Keratinocyte (primary cell): ENCODE data around the gene JMJD1C. TPM values are rescaled to one million over a fixed set of nuclear protein-coding genes. Genes with fewer than 3 reads are reported as not detected.

ENCODE experiments used
- DNase-seq: peaks from one replicate; pipeline ENCODE4 v3.0.0-alpha.2; 2011; ENCODE audit warnings: low read depth, missing footprints, low spot score
- FAIRE-seq: peaks from 2 replicates; lab custom pipeline; 2011; peaks lifted over from hg19 to GRCh38; lab: Jason Lieb, UNC
- H2AFZ ChIP-seq: 2 replicates; pipeline ENCODE4 v1.6.0; 2012; ENCODE audit warnings: low read length, control low read depth, inconsistent platforms; ENCODE audit not compliant: control insufficient read depth
- H3K27ac ChIP-seq: 2 replicates; pipeline ENCODE4 v1.5.1; 2011; ENCODE audit warnings: low read length; ENCODE audit not compliant: control insufficient read depth, insufficient read depth
- H3K27me3 ChIP-seq: 3 replicates; pipeline ENCODE4 v1.6.0; 2011; ENCODE audit warnings: low read length; ENCODE audit not compliant: control insufficient read depth, insufficient read depth; ENCODE audit errors: extremely low read depth
- H3K36me3 ChIP-seq, 2 experiments: 2 replicates in 1 of 2; 3 replicates in 1 of 2; pipeline ENCODE4 v1.5.1; 2011; ENCODE audit warnings: low read length in 2 of 2, mild to moderate bottlenecking in 1 of 2; ENCODE audit not compliant: control insufficient read depth in 2 of 2, insufficient read depth in 2 of 2; ENCODE audit errors: extremely low read depth in 1 of 2
- H3K4me1 ChIP-seq: 3 replicates; pipeline ENCODE4 v1.5.1; 2011; ENCODE audit warnings: low read length; ENCODE audit not compliant: control insufficient read depth, insufficient read depth; ENCODE audit errors: extremely low read depth
- H3K4me2 ChIP-seq: 3 replicates; pipeline ENCODE4 v1.6.0; 2011; ENCODE audit warnings: low read depth, low read length; ENCODE audit not compliant: control insufficient read depth, insufficient read depth; ENCODE audit errors: extremely low read depth
- H3K4me3 ChIP-seq, 3 experiments: fragments of 200-600 bp in 1 of 3; sonication (generic) in 1 of 3; 2 replicates in 2 of 3; 3 replicates in 1 of 3; pipeline ENCODE4 v1.5.1; 2011 to 2016; ENCODE audit warnings: low read length in 3 of 3, mild to moderate bottlenecking in 3 of 3, control low read depth in 2 of 3, inconsistent platforms in 1 of 3, low read depth in 1 of 3, mixed read lengths in 1 of 3, mixed run types in 1 of 3, moderate library complexity in 1 of 3; ENCODE audit not compliant: control insufficient read depth in 2 of 3, insufficient read depth in 2 of 3; ENCODE audit errors: extremely low read depth in 1 of 3
- H3K79me2 ChIP-seq: 2 replicates; pipeline ENCODE4 v1.6.0; 2012; ENCODE audit warnings: low read length; ENCODE audit not compliant: control insufficient read depth, insufficient read depth
- H3K9ac ChIP-seq: 3 replicates; pipeline ENCODE4 v1.6.0; 2011; ENCODE audit warnings: low read length; ENCODE audit not compliant: control insufficient read depth, insufficient read depth; ENCODE audit errors: extremely low read depth
- H3K9me1 ChIP-seq: 3 replicates; pipeline ENCODE4 v1.6.0; 2011; ENCODE audit warnings: low read length; ENCODE audit not compliant: control insufficient read depth, insufficient read depth; ENCODE audit errors: extremely low read depth
- H3K9me3 ChIP-seq: 2 replicates; pipeline ENCODE4 v1.5.1; 2012; ENCODE audit warnings: low read depth, low read length; ENCODE audit not compliant: control insufficient read depth
- H4K20me1 ChIP-seq: 3 replicates; pipeline ENCODE4 v1.6.0; 2011; ENCODE audit warnings: low read length; ENCODE audit not compliant: control insufficient read depth, insufficient read depth; ENCODE audit errors: extremely low read depth
- EZH2 ChIP-seq: IDR thresholded peaks from one replicate; pipeline ENCODE4 v1.6.1; 2012; ENCODE audit warnings: inconsistent platforms, mild to moderate bottlenecking, low read length, moderate library complexity
- dilution Hi-C: fragments of 300-500 bp; cut with MboI; formaldehyde crosslinking; loops from one replicate; pipeline ENCODE4 v1.7.0; 2020; ENCODE audit warnings: low sequenced_read_pairs; ENCODE audit not compliant: extremely low pct_ligation_motif_present
- polyA plus RNA-seq, 5 experiments: library from polyadenylated mRNA; depleted of rRNA in 3 of 5; stranded (reverse) in 3 of 5; stranded (forward) in 1 of 5; unstranded in 1 of 5; fragments of >200 nt; gene quantifications; 1 replicate in 1 of 5; 2 replicates in 3 of 5; 3 replicates in 1 of 5; pipeline versions ENCODE4 v1.2.1 to v1.2.3, GENCODE V29; 2011 to 2012; ENCODE audit warnings: missing spikeins in 2 of 5, low read depth in 1 of 5, low replicate concordance in 1 of 5
- TF ChIP-seq, protein P1 (sequence below), 3 experiments: IDR thresholded peaks in 1 of 3; conservative IDR thresholded peaks in 1 of 3; optimal IDR thresholded peaks in 1 of 3; 2 replicates in 2 of 3; 3 replicates in 1 of 3; pipeline versions ENCODE3 to v1.5.1; 2011; ENCODE audit warnings: low read length in 3 of 3, mild to moderate bottlenecking in 3 of 3, moderate library complexity in 2 of 3, control low read depth in 1 of 3, inconsistent platforms in 1 of 3; ENCODE audit not compliant: insufficient read depth in 2 of 3; ENCODE audit errors: extremely low read depth in 1 of 3

JMJD1C gene
- polyA plus RNA-seq, 1 donor (not counting 4 experiments of a cell fraction or from before 2014, with no cell fraction given) = 38.2 TPM

DNA sequence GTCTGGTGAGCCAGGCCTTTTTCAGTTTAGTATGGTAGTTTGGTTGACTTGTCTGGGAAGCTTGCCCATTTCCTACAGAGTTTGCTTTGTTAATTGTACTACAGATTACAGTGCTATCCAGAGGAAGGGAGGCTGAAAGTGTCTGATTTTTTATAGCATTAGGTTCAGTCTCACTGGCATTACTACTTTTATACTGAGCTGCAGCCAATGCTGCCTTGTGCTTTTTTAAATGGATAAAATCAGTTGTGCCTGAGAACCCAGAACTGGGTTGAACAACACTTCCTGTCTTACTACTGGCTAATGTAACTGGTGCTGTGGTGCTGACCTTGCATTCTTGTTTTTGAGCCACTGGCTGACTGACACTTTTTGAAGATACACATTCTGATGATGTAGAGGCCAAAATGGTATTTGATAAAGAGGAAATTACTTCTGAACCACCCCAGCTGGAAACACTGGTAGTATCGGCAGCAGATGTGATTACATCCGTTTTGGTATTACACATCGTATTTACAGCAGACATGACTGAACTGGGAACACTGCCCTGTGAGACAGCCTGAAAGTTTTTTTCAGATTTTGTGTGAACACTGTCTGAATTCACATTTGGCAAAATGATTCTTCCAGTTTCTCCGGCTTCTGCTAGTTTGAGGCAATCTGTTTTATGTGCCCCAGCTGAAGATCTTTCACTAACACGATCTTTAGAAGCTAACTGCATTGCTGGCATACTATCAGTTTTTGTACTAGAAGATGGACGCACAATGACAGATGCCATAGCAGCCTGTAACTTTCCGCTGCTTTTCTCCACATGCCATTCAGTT lies 258.6 kb downstream of the JMJD1C start:
- Histone ChIP-seq H3K4me1 (peaks cover 9% of the 10 kb centered on the region), H4K20me1 (no peaks in the 10 kb centered on the region), H3K36me3 (peaks cover 12 to 25% of the 10 kb centered on the region in 2 experiments), H3K9me1 (no peaks in the 10 kb centered on the region), H3K9ac (no peak overlapping the region), H3K27ac (no peak overlapping the region), H3K79me2 (peaks cover 23% of the 10 kb centered on the region), H3K9me3 (no peaks in the 10 kb centered on the region), H2AFZ (no peak overlapping the region), H3K27me3 (no peaks in the 10 kb centered on the region), H3K4me2 (no peak overlapping the region), H3K4me3 (no peak overlapping the region)
- TF ChIP-seq EZH2 = no peak
- TF ChIP-seq, protein P1, sequence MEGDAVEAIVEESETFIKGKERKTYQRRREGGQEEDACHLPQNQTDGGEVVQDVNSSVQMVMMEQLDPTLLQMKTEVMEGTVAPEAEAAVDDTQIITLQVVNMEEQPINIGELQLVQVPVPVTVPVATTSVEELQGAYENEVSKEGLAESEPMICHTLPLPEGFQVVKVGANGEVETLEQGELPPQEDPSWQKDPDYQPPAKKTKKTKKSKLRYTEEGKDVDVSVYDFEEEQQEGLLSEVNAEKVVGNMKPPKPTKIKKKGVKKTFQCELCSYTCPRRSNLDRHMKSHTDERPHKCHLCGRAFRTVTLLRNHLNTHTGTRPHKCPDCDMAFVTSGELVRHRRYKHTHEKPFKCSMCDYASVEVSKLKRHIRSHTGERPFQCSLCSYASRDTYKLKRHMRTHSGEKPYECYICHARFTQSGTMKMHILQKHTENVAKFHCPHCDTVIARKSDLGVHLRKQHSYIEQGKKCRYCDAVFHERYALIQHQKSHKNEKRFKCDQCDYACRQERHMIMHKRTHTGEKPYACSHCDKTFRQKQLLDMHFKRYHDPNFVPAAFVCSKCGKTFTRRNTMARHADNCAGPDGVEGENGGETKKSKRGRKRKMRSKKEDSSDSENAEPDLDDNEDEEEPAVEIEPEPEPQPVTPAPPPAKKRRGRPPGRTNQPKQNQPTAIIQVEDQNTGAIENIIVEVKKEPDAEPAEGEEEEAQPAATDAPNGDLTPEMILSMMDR (optimal IDR thresholded peaks at IDR 0.05 in 1 of 3, IDR thresholded peaks at IDR 0.05 in 1 of 3, conservative IDR thresholded peaks at IDR 0.05 in 1 of 3; ENCODE audit: extremely low read depth in 1 of 3, insufficient read depth in 2 of 3, low read length in 3 of 3) = no peak
- FAIRE-seq (no peak), DNase-seq (no peak)
- dilution Hi-C loops = no loop called here

DNA sequence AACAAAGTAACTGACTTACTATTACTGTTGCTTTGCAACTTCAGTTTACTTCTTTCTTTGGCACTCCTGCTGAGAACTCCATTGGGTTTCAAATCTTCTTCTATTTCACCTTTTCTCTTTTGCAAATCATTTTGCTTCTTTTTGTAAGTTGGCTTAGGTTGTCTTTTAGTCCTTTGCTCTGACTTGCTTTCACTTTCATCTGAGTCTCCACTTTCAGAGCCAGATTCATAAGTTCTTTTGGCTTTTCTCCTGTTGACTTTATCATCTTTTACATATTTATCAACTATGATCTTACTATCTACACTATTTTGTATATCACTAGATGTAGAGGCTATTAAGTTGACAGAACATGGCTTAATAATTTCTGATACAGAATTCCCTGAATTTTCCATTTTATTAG lies 259.2 kb downstream of the JMJD1C start:
- no peak overlapping the region for H2AFZ ChIP-seq
- H3K4me1 ChIP-seq = peaks cover 9% of the 10 kb centered on the region
- H3K27me3 ChIP-seq = no peaks in the 10 kb centered on the region
- peaks cover 18% of the 10 kb centered on the region for H3K79me2 ChIP-seq
- H3K9me1 ChIP-seq = no peaks in the 10 kb centered on the region
- no peaks in the 10 kb centered on the region for H3K9me3 ChIP-seq
- peaks cover 14 to 23% of the 10 kb centered on the region in 2 experiments for H3K36me3 ChIP-seq
- no peak for FAIRE-seq
- H4K20me1 ChIP-seq = no peaks in the 10 kb centered on the region
- H3K4me3 ChIP-seq = no peak overlapping the region
- no peak overlapping the region for H3K9ac ChIP-seq
- DNase-seq = no peak
- no peak overlapping the region for H3K4me2 ChIP-seq
- H3K27ac ChIP-seq = no peak overlapping the region
- no peak for TF ChIP-seq EZH2
- TF ChIP-seq, protein P1 (optimal IDR thresholded peaks at IDR 0.05 in 1 of 3, IDR thresholded peaks at IDR 0.05 in 1 of 3, conservative IDR thresholded peaks at IDR 0.05 in 1 of 3; ENCODE audit: extremely low read depth in 1 of 3, insufficient read depth in 2 of 3, low read length in 3 of 3) = no peak
- dilution Hi-C loops = no loop called here
